Gastrocnemius medialis (tissue), 4 donors: ENCODE measurements around the gene CCDC138. TPM values are rescaled to one million over a fixed set of nuclear protein-coding genes. Genes with fewer than 3 reads are reported as not detected.

ENCODE experiments used
- ATAC-seq, 2 donors: fragments of 150-250 bp; one replicate each; pipeline ENCODE4 v1.9.1; 2016
- DNase-seq, 2 donors: peaks; one replicate each; pipeline ENCODE4 v3.0.0-alpha.2; 2019
- H3K27ac ChIP-seq, 4 donors: fragments of 200-600 bp; sonication (generic); 1 replicate in 1 of 4; 2 replicates in 3 of 4; pipeline ENCODE4 v1.5.1; 2016 to 2018; ENCODE audit warnings: mild to moderate bottlenecking in 2 of 4, moderate library complexity in 1 of 4
- H3K27me3 ChIP-seq, 3 donors: fragments of 200-600 bp; sonication (generic) in 2 of 3; 1 replicate in 1 of 3; 2 replicates in 2 of 3; pipeline versions ENCODE4 v1.5.1 to v1.6.0; 2016 to 2019; ENCODE audit warnings: mild to moderate bottlenecking in 1 of 3, moderate library complexity in 1 of 3
- H3K36me3 ChIP-seq, 2 donors: fragments of 200-600 bp; sonication (generic) in 1 of 2; one replicate each; pipeline ENCODE4 v1.5.1; 2017 to 2018
- H3K4me1 ChIP-seq, 2 donors: fragments of 200-600 bp; sonication (generic) in 1 of 2; one replicate each; pipeline ENCODE4 v1.5.1; 2016 to 2017; ENCODE audit warnings: mild to moderate bottlenecking in 2 of 2
- H3K4me3 ChIP-seq, 4 donors: fragments of 200-600 bp; sonication (generic) in 3 of 4; 1 replicate in 1 of 4; 2 replicates in 3 of 4; pipeline ENCODE4 v1.5.1; 2016 to 2019; ENCODE audit warnings: mild to moderate bottlenecking in 2 of 4
- H3K9me3 ChIP-seq, 3 donors: fragments of 200-600 bp; sonication (generic) in 2 of 3; 1 replicate in 1 of 3; 2 replicates in 2 of 3; pipeline ENCODE4 v1.5.1; 2016 to 2019
- CTCF ChIP-seq, 5 experiments: fragments of 450-650 bp in 3 of 5; fragments of 200-600 bp in 2 of 5; sonication (generic) in 2 of 5; IDR thresholded peaks in 4 of 5; conservative IDR thresholded peaks in 1 of 5; 1 replicate in 4 of 5; 2 replicates in 1 of 5; pipeline ENCODE4 v1.5.1; 2016 to 2019; ENCODE audit warnings: antibody characterized with exemption in 5 of 5, mild to moderate bottlenecking in 3 of 5, moderate library complexity in 3 of 5
- POLR2A ChIP-seq, 2 donors: fragments of 450-650 bp; IDR thresholded peaks; one replicate each; pipeline ENCODE4 v1.6.1; 2017; ENCODE audit warnings: antibody characterized with exemption in 2 of 2, mild to moderate bottlenecking in 2 of 2, moderate library complexity in 2 of 2
- in situ Hi-C, 4 donors: fragments of 200-750 bp; cut with MboI; loops; one replicate each; pipeline versions ENCODE4 v1.15.0 to v1.8.0; 2017; ENCODE audit warnings: low sequenced_read_pairs in 4 of 4
- intact Hi-C: fragments of 100-400 bp; cut with DNase I; formaldehyde crosslinking; loops from one replicate; pipeline ENCODE4 v1.15.1; 2023; ENCODE audit warnings: low total_unique reads
- total RNA-seq, 4 donors: library from RNA; depleted of rRNA; stranded (reverse); fragments of >200 nt; gene quantifications; one replicate each; pipeline versions ENCODE4 v1.1.0 to v1.2.3, GENCODE V29; 2016

The CCDC138 gene
- total RNA-seq, 4 donors from 2014 or later, result 0.52 to 2.8 (median 1.2) TPM

GRCh38 chr2:108845923-108846322, 59.4 kb downstream of the CCDC138 start:
- no peaks in the 10 kb centered on the region for H3K9me3 ChIP-seq
- no peak overlapping the region for H3K27ac ChIP-seq
- no peak for ATAC-seq
- intact Hi-C loops, result no loop called here
- H3K4me3 ChIP-seq, result no peak overlapping the region
- in situ Hi-C loops, result no loop called here
- no peak for TF ChIP-seq POLR2A (IDR thresholded peaks at IDR 0.05)
- H3K4me1 ChIP-seq, result no peaks in the 10 kb centered on the region
- H3K36me3 ChIP-seq, result no peaks in the 10 kb centered on the region
- no peaks in the 10 kb centered on the region for H3K27me3 ChIP-seq
- DNase-seq, result no peak

- H3K9me3 ChIP-seq, result no peaks in the 10 kb centered on the region
- no peaks in the 10 kb centered on the region for H3K4me1 ChIP-seq
- H3K36me3 ChIP-seq, result no peaks in the 10 kb centered on the region
- H3K4me3 ChIP-seq, result no peak overlapping the region
- no peak for TF ChIP-seq CTCF (IDR thresholded peaks at IDR 0.05 in 4 of 5, conservative IDR thresholded peaks at IDR 0.05 in 1 of 5)
- no peak for TF ChIP-seq POLR2A (IDR thresholded peaks at IDR 0.05)
- ATAC-seq (no peak), DNase-seq (no peak)
- no peak overlapping the region for H3K27ac ChIP-seq
- in situ Hi-C loops, result no loop called here
- intact Hi-C loops, result no loop called here
- H3K27me3 ChIP-seq, result no peaks in the 10 kb centered on the region
Observed at GRCh38 chr2:108847000-108847399, 60.4 kb downstream of the CCDC138 start.

- Histone ChIP-seq H3K4me1 (no peaks in the 10 kb centered on the region), H3K4me3 (no peak overlapping the region), H3K27ac (no peak overlapping the region), H3K36me3 (no peaks in the 10 kb centered on the region), H3K9me3 (no peaks in the 10 kb centered on the region), H3K27me3 (no peaks in the 10 kb centered on the region)
- TF ChIP-seq POLR2A (IDR thresholded peaks at IDR 0.05), result no peak
- no peak for TF ChIP-seq CTCF (IDR thresholded peaks at IDR 0.05 in 4 of 5, conservative IDR thresholded peaks at IDR 0.05 in 1 of 5)
- ATAC-seq, result no peak
- DNase-seq, result no peak
- in situ Hi-C loops, result no loop called here
- intact Hi-C loops, result no loop called here
Observed at GRCh38 chr2:108852375-108852774, 65.8 kb downstream of the CCDC138 start.

- H3K4me3 ChIP-seq, result no peak overlapping the region
- in situ Hi-C loops, result no loop called here
- ATAC-seq, result no peak
- H3K9me3 ChIP-seq, result no peaks in the 10 kb centered on the region
- DNase-seq, result no peak
- H3K27me3 ChIP-seq, result no peaks in the 10 kb centered on the region
- H3K4me1 ChIP-seq, result no peaks in the 10 kb centered on the region
- no peaks in the 10 kb centered on the region for H3K36me3 ChIP-seq
- no peak overlapping the region for H3K27ac ChIP-seq
- intact Hi-C loops, result no loop called here
- no peak for TF ChIP-seq POLR2A (IDR thresholded peaks at IDR 0.05)
Observed at GRCh38 chr2:108853421-108853820, 66.8 kb downstream of the CCDC138 start.

- intact Hi-C loops, result no loop called here
- no peak for DNase-seq
Observed at GRCh38 chr2:108854484-108854883, 67.9 kb downstream of the CCDC138 start.

More at GRCh38 chr2:108854484-108854883, 67.9 kb downstream of the CCDC138 start:
- Histone ChIP-seq H3K27me3 (no peaks in the 10 kb centered on the region), H3K9me3 (no peaks in the 10 kb centered on the region), H3K4me1 (no peaks in the 10 kb centered on the region), H3K27ac (no peak overlapping the region), H3K4me3 (no peak overlapping the region), H3K36me3 (no peaks in the 10 kb centered on the region)
- in situ Hi-C loops, result no loop called here
- no peak for ATAC-seq
- no peak for TF ChIP-seq CTCF (IDR thresholded peaks at IDR 0.05 in 4 of 5, conservative IDR thresholded peaks at IDR 0.05 in 1 of 5)
- no peak for TF ChIP-seq POLR2A (IDR thresholded peaks at IDR 0.05)
